Endothelial cell of umbilical vein (primary cell): ENCODE results near the gene ST3GAL4. TPM values are rescaled to one million over a fixed set of nuclear protein-coding genes. Genes with fewer than 3 reads are reported as not detected.
"Not testable (repeated sequence)": the region's sequence is repeated elsewhere in the genome, so short reads cannot be mapped to it uniquely, and the experiment has no call there.

ENCODE experiments used
- BruUV-seq: library from RNA; stranded (reverse); fragments of 400-500 nt; replicated peaks from 2 replicates; lab custom pipeline; 2021; lab: Mats Ljungman, UMichigan
- CTCF ChIA-PET: fragments of 300-600, 350-600 bp; sonication (Branson Sonifier 250); formaldehyde crosslinking; loops from one replicate; lab custom pipeline; 2021; ENCODE audit warnings: antibody characterized with exemption, inconsistent platforms; lab: Charles Lee
- POLR2A ChIA-PET: fragments of 300-600, 350-600 bp; sonication (Branson Sonifier 250); formaldehyde crosslinking; loops from one replicate; lab custom pipeline; 2021; ENCODE audit warnings: antibody characterized with exemption, inconsistent platforms; lab: Charles Lee
- DNase-seq: peaks from one replicate; pipeline ENCODE4 v3.0.0-alpha.2; 2011; ENCODE audit warnings: low read depth, low spot score
- FAIRE-seq: peaks from 2 replicates; lab custom pipeline; 2011; peaks lifted over from hg19 to GRCh38; lab: Jason Lieb, UNC
- H2AFZ ChIP-seq: 2 replicates; pipeline ENCODE4 v1.6.0; 2012; ENCODE audit warnings: low read depth, low read length, control low read depth, inconsistent platforms
- H3K27ac ChIP-seq: 2 replicates; pipeline ENCODE4 v1.5.1; 2011; ENCODE audit warnings: low read depth, mild to moderate bottlenecking, control low read depth, low read length, moderate library complexity; ENCODE audit not compliant: insufficient read depth
- H3K27me3 ChIP-seq, 2 experiments: 2 replicates each; pipeline versions ENCODE4 v1.6.0 to v1.6.1; 2011; ENCODE audit warnings: low read length in 2 of 2, mixed read lengths in 1 of 2; ENCODE audit not compliant: control insufficient read depth in 2 of 2, insufficient read depth in 2 of 2
- H3K36me3 ChIP-seq, 2 experiments: 2 replicates in 1 of 2; 3 replicates in 1 of 2; pipeline ENCODE4 v1.5.1; 2011; ENCODE audit warnings: low read length in 2 of 2, mild to moderate bottlenecking in 1 of 2, moderate library complexity in 1 of 2; ENCODE audit not compliant: control insufficient read depth in 2 of 2, insufficient read depth in 2 of 2; ENCODE audit errors: extremely low read depth in 1 of 2
- H3K4me1 ChIP-seq: 3 replicates; pipeline ENCODE4 v1.5.1; 2011; ENCODE audit warnings: mild to moderate bottlenecking, low read length; ENCODE audit not compliant: control insufficient read depth, insufficient read depth; ENCODE audit errors: extremely low read depth
- H3K4me2 ChIP-seq: 2 replicates; pipeline ENCODE4 v1.6.1; 2011; ENCODE audit warnings: low read length, control low read depth, mixed read lengths; ENCODE audit not compliant: insufficient read depth
- H3K4me3 ChIP-seq, 3 experiments: fragments of 200-600 bp in 1 of 3; sonication (generic), shearing (Covaris generic) in 1 of 3; replicated peaks in 1 of 3; 2 replicates each; pipeline ENCODE4 v1.5.1; 2011 to 2016; ENCODE audit warnings: control low read depth in 3 of 3, low read length in 3 of 3, mild to moderate bottlenecking in 2 of 3, inconsistent platforms in 1 of 3, low read depth in 1 of 3, moderate library complexity in 1 of 3; ENCODE audit not compliant: insufficient read depth in 1 of 3
- H3K79me2 ChIP-seq: 2 replicates; pipeline ENCODE4 v1.6.0; 2012; ENCODE audit warnings: low read length, inconsistent platforms; ENCODE audit not compliant: control insufficient read depth, insufficient read depth
- H3K9ac ChIP-seq: replicated peaks from 2 replicates; pipeline ENCODE3; 2011; ENCODE audit warnings: low read length, control low read depth; ENCODE audit not compliant: insufficient read depth; ENCODE audit errors: extremely low read depth
- H3K9me1 ChIP-seq: replicated peaks from 3 replicates; pipeline ENCODE4 v1.6.0; 2011; ENCODE audit warnings: mild to moderate bottlenecking, low read length; ENCODE audit not compliant: control insufficient read depth, insufficient read depth; ENCODE audit errors: extremely low read depth
- H3K9me3 ChIP-seq: replicated peaks from 2 replicates; pipeline ENCODE4 v1.5.1; 2012; ENCODE audit warnings: low read length, inconsistent platforms; ENCODE audit not compliant: control insufficient read depth, insufficient read depth
- H4K20me1 ChIP-seq: replicated peaks from 2 replicates; pipeline ENCODE3; 2011; ENCODE audit warnings: mild to moderate bottlenecking, low read length; ENCODE audit not compliant: control insufficient read depth, insufficient read depth; ENCODE audit errors: extremely low read depth
- GATA2 ChIP-seq: IDR thresholded peaks from 2 replicates; pipeline ENCODE4 v1.7.0; 2011; ENCODE audit warnings: low read depth, mild to moderate bottlenecking, moderate library complexity, mixed read lengths, low read length; ENCODE audit not compliant: insufficient read length, insufficient read depth
- JUN ChIP-seq: IDR thresholded peaks from 2 replicates; pipeline ENCODE4 v1.6.1; 2011; ENCODE audit warnings: borderline replicate concordance, low read depth; ENCODE audit not compliant: insufficient read length, insufficient read depth
- MAX ChIP-seq: IDR thresholded peaks from 2 replicates; pipeline ENCODE4 v1.6.1; 2011; ENCODE audit not compliant: insufficient read depth, insufficient read length
- MYC ChIP-seq: IDR thresholded peaks from one replicate; pipeline ENCODE4 v1.6.1; 2011; ENCODE audit warnings: mild to moderate bottlenecking, low read depth, low read length
- dilution Hi-C: fragments of 300-500 bp; cut with MboI; formaldehyde crosslinking; loops from one replicate; pipeline ENCODE4 v1.15.0; 2019; ENCODE audit warnings: low sequenced_read_pairs; ENCODE audit not compliant: extremely low pct_ligation_motif_present
- intact Hi-C: fragments of 100-400 bp; cut with micrococcal nuclease; formaldehyde crosslinking; loops from one replicate; pipeline ENCODE4 v1.10.0; 2022
- polyA plus RNA-seq, 4 experiments: library from polyadenylated mRNA; depleted of rRNA in 3 of 4; stranded (reverse) in 3 of 4; unstranded in 1 of 4; fragments of >200 nt; gene quantifications; 2 replicates each; pipeline versions ENCODE4 v1.2.1 to v1.2.3, GENCODE V29; 2011 to 2012; ENCODE audit warnings: missing spikeins in 1 of 4
- total RNA-seq: library from RNA; stranded (reverse); gene quantifications from 2 replicates; pipeline ENCODE4 v1.2.3, GENCODE V29; 2021

The ST3GAL4 gene
- total and polyA plus RNA-seq, 2 donors (not counting 3 experiments of a cell fraction or from before 2014, with no cell fraction given), result 17.7 to 19.4 TPM

- H3K4me3 ChIP-seq, H3K9me3 ChIP-seq, H3K9me1 ChIP-seq, intact Hi-C loops, POLR2A ChIA-PET, H3K4me2 ChIP-seq, CTCF ChIA-PET, H3K4me1 ChIP-seq, FAIRE-seq, H3K27ac ChIP-seq, BruUV-seq, H3K27me3 ChIP-seq, DNase-seq, H3K36me3 ChIP-seq, H3K79me2 ChIP-seq, H2AFZ ChIP-seq, dilution Hi-C loops, H3K9ac ChIP-seq, H4K20me1 ChIP-seq: not testable (repeated sequence)
These were observed 40.8 kb downstream of the ST3GAL4 start for GRCh38 chr11:126396266-126396665.

GRCh38 chr11:126396965-126397364, 41.5 kb downstream of the ST3GAL4 start:
- ChIA-PET POLR2A (no interaction called here), CTCF (no interaction called here)
- H3K9ac ChIP-seq, result no peak overlapping the region
- intact Hi-C loops, result no loop called here
- no peak overlapping the region for H3K4me3 ChIP-seq
- no peaks in the 10 kb centered on the region for H3K9me1 ChIP-seq
- no peaks in the 10 kb centered on the region for H3K27me3 ChIP-seq
- no peak for FAIRE-seq
- no peaks in the 10 kb centered on the region for H3K4me1 ChIP-seq
- no peaks in the 10 kb centered on the region for H3K36me3 ChIP-seq
- dilution Hi-C loops, result no loop called here
- no TSS peak for BruUV-seq
- H3K4me2 ChIP-seq, result no peak overlapping the region
- DNase-seq, result no peak
- no peak for TF ChIP-seq MYC
- no peak for TF ChIP-seq GATA2
- TF ChIP-seq MAX, result no peak
- TF ChIP-seq JUN, result no peak
- no peaks in the 10 kb centered on the region for H4K20me1 ChIP-seq
- H3K27ac ChIP-seq, result no peak overlapping the region
- no peaks in the 10 kb centered on the region for H3K79me2 ChIP-seq
- H3K9me3 ChIP-seq, result no peaks in the 10 kb centered on the region
- H2AFZ ChIP-seq, result no peak overlapping the region
